ENCODE measurements around the gene CUL2. TPM values are rescaled to one million over a fixed set of nuclear protein-coding genes. Genes with fewer than 3 reads are reported as not detected.

CUL2 gene
- total RNA-seq, 1 experiment from 2014 or later = 36.1 TPM

DNA sequence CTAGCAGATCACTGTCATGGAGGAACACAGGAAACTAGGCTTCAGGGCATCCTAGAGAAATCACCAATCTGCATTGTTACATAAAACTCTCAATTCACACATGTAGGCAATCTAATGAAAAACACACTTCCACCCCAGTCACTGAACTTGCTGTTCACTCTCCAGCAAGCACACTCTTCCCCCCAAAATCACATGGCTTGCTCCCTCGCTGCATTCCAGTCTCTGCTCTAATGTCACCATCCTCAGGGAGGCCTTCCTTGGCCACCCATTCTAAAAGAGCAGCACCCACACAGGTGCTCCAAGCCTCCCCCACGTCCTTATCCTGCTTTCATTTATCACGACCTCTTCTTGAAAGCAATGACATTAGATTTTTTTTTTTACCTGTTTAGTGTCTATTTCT, 19.6 kb downstream of the CUL2 start:
- TF ChIP-seq ELF1 (IDR thresholded peaks at IDR 0.05; ENCODE audit: borderline replicate concordance, low read depth) = no peak
- TF ChIP-seq CEBPB (IDR thresholded peaks at IDR 0.05; ENCODE audit: low read depth) = no peak
- TF ChIP-seq, protein P1, sequence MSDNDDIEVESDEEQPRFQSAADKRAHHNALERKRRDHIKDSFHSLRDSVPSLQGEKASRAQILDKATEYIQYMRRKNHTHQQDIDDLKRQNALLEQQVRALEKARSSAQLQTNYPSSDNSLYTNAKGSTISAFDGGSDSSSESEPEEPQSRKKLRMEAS (IDR thresholded peaks at IDR 0.05) = no peak
- no TSS peak for BruUV-seq (replicated peaks)
- H3K4me2 ChIP-seq (ENCODE audit: low read length) = no peak overlapping the region
- no peaks in the 10 kb centered on the region for H3K27me3 ChIP-seq (ENCODE audit: insufficient read depth, low read length)
- intact Hi-C loops (cut with micrococcal nuclease) = no loop called here
- ChIA-PET CTCF (no interaction called here), POLR2A (no interaction called here), RAD21 (ENCODE audit: low non-redundant PET in 1 of 2, low total read pairs in 2 of 2, uncharacterized antibody in 2 of 2, unreplicated experiment in 2 of 2) (no interaction called here)
- no peak overlapping the region for H3K27ac ChIP-seq (ENCODE audit: low read depth, low read length)
- H3K9me2 ChIP-seq (ENCODE audit: insufficient read depth) = no peaks in the 10 kb centered on the region
- H3K36me3 ChIP-seq (ENCODE audit: control insufficient read depth in 1 of 2, insufficient read depth in 2 of 2, low read length in 2 of 2) = no peaks in the 10 kb centered on the region
- H3K4me3 ChIP-seq (replicated peaks in 1 of 2; ENCODE audit: low read depth in 1 of 2, low read length in 2 of 2) = no peak overlapping the region
- ATAC-seq (no peak), DNase-seq (ENCODE audit: low read depth, low spot score) (no peak)
- no peak overlapping the region for H2AFZ ChIP-seq (ENCODE audit: low read depth, low read length, poor library complexity, severe bottlenecking)
- H3K79me2 ChIP-seq (ENCODE audit: insufficient read depth, low read length) = peaks cover 27% of the 10 kb centered on the region
- no peaks in the 10 kb centered on the region for H3K9me3 ChIP-seq (ENCODE audit: control insufficient read depth in 1 of 2, insufficient read depth in 1 of 2, low read depth in 1 of 2, low read length in 2 of 2)
- no peaks in the 10 kb centered on the region for H4K20me1 ChIP-seq (ENCODE audit: insufficient read depth)
- H3K4me1 ChIP-seq (ENCODE audit: control insufficient read depth in 1 of 2, insufficient read depth in 2 of 2, low read length in 2 of 2) = no peaks in the 10 kb centered on the region
- no peak overlapping the region for H3K9ac ChIP-seq (ENCODE audit: low read length)

DNA sequence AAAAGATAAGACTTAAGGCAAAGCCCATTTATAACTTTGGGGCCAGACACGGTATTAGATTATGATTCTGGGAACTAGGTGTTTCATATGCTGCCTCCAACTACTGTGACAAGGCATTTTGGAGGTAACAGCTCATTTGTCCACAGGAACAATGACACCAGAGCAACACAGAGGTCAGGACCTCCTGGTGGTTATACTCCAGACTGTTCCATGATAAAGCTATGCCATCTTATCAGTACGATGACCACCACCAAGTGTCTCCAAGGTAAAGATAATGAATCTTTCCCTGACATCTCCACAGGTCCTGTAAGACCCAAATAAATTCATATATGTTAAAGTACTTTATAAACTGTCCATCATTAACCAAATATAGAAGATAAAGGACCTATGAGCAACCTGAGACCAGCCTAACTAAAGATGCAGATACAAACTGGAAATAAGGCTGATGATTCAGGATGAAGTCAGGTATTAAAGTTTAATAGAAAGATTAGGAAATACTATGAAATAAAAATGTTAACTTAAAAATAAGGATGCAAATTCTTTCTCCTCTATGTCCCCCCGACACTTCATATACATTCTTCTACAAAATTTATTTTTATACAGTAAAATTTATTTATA, 26.2 kb downstream of the CUL2 start:
- Histone ChIP-seq H3K4me1 (ENCODE audit: control insufficient read depth in 1 of 2, insufficient read depth in 2 of 2, low read length in 2 of 2) (no peaks in the 10 kb centered on the region), H3K79me2 (ENCODE audit: insufficient read depth, low read length) (no peaks in the 10 kb centered on the region; the same call in 1 of the 2 replicates), H3K9me3 (ENCODE audit: control insufficient read depth in 1 of 2, insufficient read depth in 1 of 2, low read depth in 1 of 2, low read length in 2 of 2) (no peaks in the 10 kb centered on the region), H3K4me2 (ENCODE audit: low read length) (no peak overlapping the region), H3K9ac (ENCODE audit: low read length) (no peak overlapping the region), H2AFZ (ENCODE audit: low read depth, low read length, poor library complexity, severe bottlenecking) (no peak overlapping the region), H3K36me3 (ENCODE audit: control insufficient read depth in 1 of 2, insufficient read depth in 2 of 2, low read length in 2 of 2) (0 out of 4 replicates have a peak, but pooled peaks cover 4 to 5% of the 10 kb centered on the region in 2 experiments), H3K27ac (ENCODE audit: low read depth, low read length) (no peak overlapping the region), H3K9me2 (ENCODE audit: insufficient read depth) (no peaks in the 10 kb centered on the region), H3K4me3 (replicated peaks in 1 of 2; ENCODE audit: low read depth in 1 of 2, low read length in 2 of 2) (no peak overlapping the region), H4K20me1 (ENCODE audit: insufficient read depth) (no peaks in the 10 kb centered on the region), H3K27me3 (ENCODE audit: insufficient read depth, low read length) (no peaks in the 10 kb centered on the region)
- DNase-seq (ENCODE audit: low read depth, low spot score) (no peak), ATAC-seq (no peak)
- ChIA-PET RAD21 (ENCODE audit: low non-redundant PET in 1 of 2, low total read pairs in 2 of 2, uncharacterized antibody in 2 of 2, unreplicated experiment in 2 of 2) (no interaction called here), POLR2A (no interaction called here), CTCF (no interaction called here)
- TF ChIP-seq SIN3A (IDR thresholded peaks at IDR 0.05; ENCODE audit: low read depth) = no peak
- TF ChIP-seq, protein P1 (IDR thresholded peaks at IDR 0.05) = no peak
- TF ChIP-seq ZFX (IDR thresholded peaks at IDR 0.05) = no peak
- TF ChIP-seq EZH2 (IDR thresholded peaks at IDR 0.05) = no peak
- no peak for TF ChIP-seq CEBPB (IDR thresholded peaks at IDR 0.05; ENCODE audit: low read depth)
- intact Hi-C loops (cut with micrococcal nuclease) = no loop called here
- BruUV-seq (replicated peaks) = no TSS peak

All from HCT116 (cell line).